OCI-LY3 (cell line): ENCODE data around the gene PNPLA8.

Source experiments
- H2AFZ ChIP-seq: fragments of 200-600, 300-600 bp; shearing (Covaris generic); 2 replicates; pipeline ENCODE4 v1.6.0; 2014; ENCODE audit warnings: antibody characterized with exemption, low read depth, low read length
- H3K27ac ChIP-seq: fragments of 200-600, 300-600 bp; sonication (generic); 2 replicates; pipeline ENCODE4 v1.5.1; 2014; ENCODE audit warnings: mild to moderate bottlenecking, low read length, moderate library complexity, mixed read lengths
- H3K27me3 ChIP-seq: fragments of 200-600, 300-600 bp; sonication (generic); 2 replicates; pipeline ENCODE4 v1.6.1; 2014; ENCODE audit warnings: low read depth, low read length, mixed read lengths
- H3K36me3 ChIP-seq: fragments of 200-600, 300-600 bp; sonication (generic); replicated peaks from 2 replicates; pipeline ENCODE3; 2014; ENCODE audit warnings: low read depth, low read length, mixed read lengths
- H3K4me1 ChIP-seq: fragments of 300-600, 200-600 bp; sonication (generic); 2 replicates; pipeline ENCODE4 v1.6.1; 2014; ENCODE audit warnings: low read length, mixed read lengths
- H3K4me2 ChIP-seq: fragments of 200-600, 300-600 bp; sonication (generic); 2 replicates; pipeline ENCODE4 v1.6.1; 2014; ENCODE audit warnings: low read length, mixed read lengths
- H3K4me3 ChIP-seq: fragments of 300-600, 200-600 bp; sonication (generic); 2 replicates; pipeline ENCODE4 v1.5.1; 2014; ENCODE audit warnings: antibody characterized with exemption, mild to moderate bottlenecking, low read length, moderate library complexity
- H3K79me2 ChIP-seq: fragments of 300-600, 200-600 bp; shearing (Covaris generic); 2 replicates; pipeline ENCODE4 v1.6.1; 2014; ENCODE audit warnings: mild to moderate bottlenecking, low read length, mixed read lengths
- H3K9ac ChIP-seq: fragments of 300-600, 200-600 bp; shearing (Covaris generic); 2 replicates; pipeline ENCODE4 v1.6.0; 2014; ENCODE audit warnings: mild to moderate bottlenecking, low read length, moderate library complexity
- H3K9me3 ChIP-seq: fragments of 200-600, 300-600 bp; shearing (Covaris generic); 2 replicates; pipeline ENCODE4 v1.6.1; 2014; ENCODE audit warnings: low read length, mixed read lengths; ENCODE audit not compliant: insufficient read depth
- H4K20me1 ChIP-seq: fragments of 200-600, 300-600 bp; sonication (generic); 2 replicates; pipeline ENCODE4 v1.6.1; 2016; ENCODE audit warnings: low read length, mixed read lengths; ENCODE audit not compliant: insufficient read depth
- CTCF ChIP-seq: fragments of 200-600, 300-600 bp; sonication (generic); IDR thresholded peaks from 2 replicates; pipeline ENCODE4 v1.5.1; 2014; ENCODE audit warnings: antibody characterized with exemption, low read length, low read depth
- EZH2phosphoT487 ChIP-seq: fragments of 200-600 bp; shearing (Covaris generic); IDR thresholded peaks from 2 replicates; pipeline ENCODE4 v1.6.1; 2018; ENCODE audit warnings: antibody characterized with exemption, mixed run types, low read depth

The PNPLA8 gene

GRCh38 chr7:108525985-108526767 is at the start of gene PNPLA8:
Gene PNPLA8 (minus strand): TSS chr7:108526135. CDS start chr7:108515491, 10,644 bp downstream.
- Histone ChIP-seq H4K20me1 (no peaks in the 10 kb centered on the region), H3K4me2 (peak within 1 kb of the TSS; percentile 92), H3K9me3 (no peaks in the 10 kb centered on the region), H3K4me1 (peaks cover 12% of the 10 kb centered on the region), H3K27me3 (no peaks in the 10 kb centered on the region), H3K79me2 (peaks cover 13% of the 10 kb centered on the region), H3K27ac (peak within 1 kb of the TSS; percentile 66), H2AFZ (peak within 1 kb of the TSS; percentile 57), H3K4me3 (peak within 1 kb of the TSS; percentile 94), H3K9ac (peak within 1 kb of the TSS; percentile 86), H3K36me3 (no peaks in the 10 kb centered on the region)
- no peak for TF ChIP-seq CTCF
- no peak for TF ChIP-seq EZH2phosphoT487

GRCh38 chr7:108575156-108575555 is 49.2 kb upstream of the PNPLA8 start:
- no peak overlapping the region for H3K27ac ChIP-seq
- no peak overlapping the region for H2AFZ ChIP-seq
- H3K4me3 ChIP-seq: no peak overlapping the region
- H3K4me1 ChIP-seq: peaks cover 10% of the 10 kb centered on the region
- H3K4me2 ChIP-seq: no peak overlapping the region
- H3K27me3 ChIP-seq: no peaks in the 10 kb centered on the region
- peaks cover 84% of the 10 kb centered on the region for H3K36me3 ChIP-seq
- peaks cover 33% of the 10 kb centered on the region; the same call in 1 of the 2 replicates for H4K20me1 ChIP-seq
- H3K9ac ChIP-seq: no peak overlapping the region
- peaks cover 57% of the 10 kb centered on the region for H3K79me2 ChIP-seq
- TF ChIP-seq CTCF: no peak
- no peak for TF ChIP-seq EZH2phosphoT487
- no peaks in the 10 kb centered on the region for H3K9me3 ChIP-seq

GRCh38 chr7:108572480-108572879 is 46.5 kb upstream of the PNPLA8 start:
- H3K27me3 ChIP-seq: no peaks in the 10 kb centered on the region
- H2AFZ ChIP-seq: no peak overlapping the region
- no peak overlapping the region for H3K9ac ChIP-seq
- H4K20me1 ChIP-seq: peaks cover 33% of the 10 kb centered on the region; the same call in 1 of the 2 replicates
- no peak overlapping the region for H3K4me2 ChIP-seq
- no peaks in the 10 kb centered on the region for H3K9me3 ChIP-seq
- H3K79me2 ChIP-seq: peaks cover 80% of the 10 kb centered on the region
- H3K36me3 ChIP-seq: peaks cover 62% of the 10 kb centered on the region
- H3K27ac ChIP-seq: no peak overlapping the region
- H3K4me1 ChIP-seq: peaks cover 21% of the 10 kb centered on the region
- H3K4me3 ChIP-seq: no peak overlapping the region
- no peak for TF ChIP-seq CTCF
- TF ChIP-seq EZH2phosphoT487: no peak

GRCh38 chr7:108570146-108570755 is 44.3 kb upstream of the PNPLA8 start:
- Histone ChIP-seq H4K20me1 (peaks cover 24% of the 10 kb centered on the region; the same call in 1 of the 2 replicates), H3K36me3 (peaks cover 57% of the 10 kb centered on the region), H2AFZ (no peak overlapping the region; the same call in 1 of the 2 replicates), H3K9ac (peak overlapping the region; percentile 91), H3K27ac (peak overlapping the region; percentile 79), H3K4me3 (peak overlapping the region; percentile 92), H3K9me3 (no peaks in the 10 kb centered on the region), H3K79me2 (peaks cover 92% of the 10 kb centered on the region), H3K4me2 (peak overlapping the region; percentile 95), H3K4me1 (peaks cover 21% of the 10 kb centered on the region), H3K27me3 (no peaks in the 10 kb centered on the region)
- no peak for TF ChIP-seq CTCF
- TF ChIP-seq EZH2phosphoT487: no peak
